Astrocyte (in vitro differentiated cells and primary cell): Measurements from ENCODE around the gene VGLL4. TPM values are rescaled to one million over a fixed set of nuclear protein-coding genes. Genes with fewer than 3 reads are reported as not detected.

Experiments
- DNase-seq: peaks from one replicate; pipeline ENCODE4 v3.0.0-alpha.2; 2010; ENCODE audit warnings: low read depth
- FAIRE-seq: peaks from 2 replicates; lab custom pipeline; 2011; peaks lifted over from hg19 to GRCh38; lab: Jason Lieb, UNC
- H2AFZ ChIP-seq: 2 replicates; pipeline ENCODE4 v1.6.0; 2012; ENCODE audit warnings: low read depth, low read length, inconsistent platforms
- H3K27ac ChIP-seq: 2 replicates; pipeline ENCODE4 v1.5.1; 2011; ENCODE audit warnings: low read depth, low read length, inconsistent platforms
- H3K27me3 ChIP-seq: 2 replicates; pipeline ENCODE4 v1.6.0; 2011; ENCODE audit warnings: low read length, inconsistent platforms; ENCODE audit not compliant: insufficient read depth
- H3K36me3 ChIP-seq: 2 replicates; pipeline ENCODE4 v1.5.1; 2011; ENCODE audit warnings: low read length, inconsistent platforms; ENCODE audit not compliant: insufficient read depth
- H3K4me1 ChIP-seq: 2 replicates; pipeline ENCODE4 v1.5.1; 2011; ENCODE audit warnings: low read length, inconsistent platforms; ENCODE audit not compliant: insufficient read depth
- H3K4me2 ChIP-seq: 2 replicates; pipeline ENCODE4 v1.6.0; 2012; ENCODE audit warnings: low read length, inconsistent platforms
- H3K4me3 ChIP-seq: 2 replicates; pipeline ENCODE4 v1.5.1; 2011; ENCODE audit warnings: low read depth, mild to moderate bottlenecking, low read length, inconsistent platforms; ENCODE audit not compliant: insufficient read depth
- H3K79me2 ChIP-seq: 2 replicates; pipeline ENCODE4 v1.6.0; 2012; ENCODE audit warnings: mild to moderate bottlenecking, low read length, inconsistent platforms; ENCODE audit not compliant: insufficient read depth
- H3K9ac ChIP-seq: 2 replicates; pipeline ENCODE4 v1.6.0; 2012; ENCODE audit warnings: mild to moderate bottlenecking, low read length, inconsistent platforms
- H3K9me3 ChIP-seq: 2 replicates; pipeline ENCODE4 v1.5.1; 2012; ENCODE audit warnings: low read depth, mild to moderate bottlenecking, low read length, inconsistent platforms; ENCODE audit not compliant: insufficient read depth
- H4K20me1 ChIP-seq: 2 replicates; pipeline ENCODE4 v1.6.0; 2012; ENCODE audit warnings: low read length, inconsistent platforms; ENCODE audit not compliant: insufficient read depth
- H3K27ac Mint-ChIP-seq: one replicate; pipeline ENCODE4 v1.8.0; 2021; ENCODE audit warnings: mild to moderate bottlenecking, mixed read lengths; ENCODE audit not compliant: unreplicated experiment
- H3K27me3 Mint-ChIP-seq: one replicate; pipeline ENCODE4 v1.8.0; 2021; ENCODE audit warnings: low read depth, mixed read lengths; ENCODE audit not compliant: unreplicated experiment
- H3K36me3 Mint-ChIP-seq: one replicate; pipeline ENCODE4 v1.8.0; 2021; ENCODE audit warnings: low read depth, mixed read lengths; ENCODE audit not compliant: unreplicated experiment
- H3K4me1 Mint-ChIP-seq: one replicate; pipeline ENCODE4 v1.8.0; 2021; ENCODE audit warnings: low read depth, mixed read lengths; ENCODE audit not compliant: unreplicated experiment
- H3K4me3 Mint-ChIP-seq: one replicate; pipeline ENCODE4 v1.8.0; 2021; ENCODE audit warnings: mild to moderate bottlenecking, moderate library complexity, mixed read lengths; ENCODE audit not compliant: unreplicated experiment
- H3K9me3 Mint-ChIP-seq: one replicate; pipeline ENCODE4 v1.8.0; 2021; ENCODE audit warnings: mild to moderate bottlenecking, mixed read lengths; ENCODE audit not compliant: unreplicated experiment
- EZH2 ChIP-seq: IDR thresholded peaks from 2 replicates; pipeline ENCODE4 v1.6.1; 2012; ENCODE audit warnings: mild to moderate bottlenecking, low read length, inconsistent platforms; ENCODE audit not compliant: insufficient read depth
- total RNA-seq: library from RNA; stranded (reverse); gene quantifications from 2 replicates; pipeline ENCODE4 v1.2.1, GENCODE V29; 2021
- TF ChIP-seq, protein P1 (sequence below): IDR thresholded peaks from 2 replicates; pipeline ENCODE4 v1.5.1; 2011; ENCODE audit warnings: low read depth, mild to moderate bottlenecking, inconsistent platforms, low read length, moderate library complexity; ENCODE audit not compliant: insufficient read depth

VGLL4 gene
- total RNA-seq, 1 donor from 2014 or later: 70.3 TPM

DNA sequence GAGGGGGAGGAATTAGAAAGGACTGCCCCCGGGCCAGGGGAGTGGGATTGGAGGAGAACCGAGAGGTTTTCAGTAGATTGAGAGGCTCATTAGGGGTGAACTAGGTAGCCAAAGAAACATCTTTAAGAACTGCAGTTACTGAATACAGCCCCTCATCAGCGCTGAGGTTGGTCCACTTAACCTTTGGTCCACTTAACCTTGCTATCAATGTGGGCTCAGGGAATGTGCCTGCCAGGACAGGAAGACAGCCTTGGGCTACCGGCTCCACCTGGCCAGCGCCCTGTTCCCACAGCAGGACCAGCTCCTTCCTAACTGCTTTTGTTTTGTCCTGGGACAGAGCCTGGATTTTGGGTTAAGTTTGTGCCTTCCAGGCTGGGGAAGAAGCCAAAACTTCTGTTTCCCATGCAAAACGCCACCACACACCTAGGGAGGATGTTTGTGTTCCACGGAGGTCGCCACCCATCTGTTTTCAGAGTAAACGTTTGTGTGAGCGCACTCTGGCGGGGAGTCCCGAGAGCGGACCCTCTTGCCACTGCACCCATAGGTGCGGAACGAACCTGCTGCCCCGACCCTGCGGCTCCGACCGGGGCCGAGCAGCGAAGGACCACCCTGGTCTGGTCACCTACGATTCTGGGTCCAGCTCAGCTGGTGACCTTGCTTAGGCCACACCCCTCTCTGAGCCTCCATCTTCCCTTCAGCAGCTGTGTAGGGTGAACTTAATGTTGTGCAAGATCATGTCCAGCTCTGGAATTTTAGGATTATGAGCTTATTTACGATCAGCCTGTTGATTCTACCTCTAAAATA is 107.4 kb downstream of the VGLL4 start:
- Mint-ChIP-seq H3K9me3 (no peaks in the 10 kb centered on the region), H3K36me3 (peaks cover 5% of the 10 kb centered on the region), H3K4me3 (no peak overlapping the region), H3K27ac (no peak overlapping the region), H3K27me3 (no peaks in the 10 kb centered on the region), H3K4me1 (peaks cover 2% of the 10 kb centered on the region)
- Histone ChIP-seq H3K79me2 (peaks cover 2% of the 10 kb centered on the region), H3K27me3 (no peaks in the 10 kb centered on the region), H3K4me3 (no peak overlapping the region), H3K9me3 (no peaks in the 10 kb centered on the region), H4K20me1 (no peaks in the 10 kb centered on the region), H3K9ac (no peak overlapping the region), H3K36me3 (no peaks in the 10 kb centered on the region), H3K27ac (no peak overlapping the region), H3K4me2 (no peak overlapping the region), H2AFZ (no peak overlapping the region), H3K4me1 (peaks cover 8% of the 10 kb centered on the region)
- FAIRE-seq (no peak), DNase-seq (no peak)
- TF ChIP-seq EZH2: no peak
- TF ChIP-seq, protein P1, sequence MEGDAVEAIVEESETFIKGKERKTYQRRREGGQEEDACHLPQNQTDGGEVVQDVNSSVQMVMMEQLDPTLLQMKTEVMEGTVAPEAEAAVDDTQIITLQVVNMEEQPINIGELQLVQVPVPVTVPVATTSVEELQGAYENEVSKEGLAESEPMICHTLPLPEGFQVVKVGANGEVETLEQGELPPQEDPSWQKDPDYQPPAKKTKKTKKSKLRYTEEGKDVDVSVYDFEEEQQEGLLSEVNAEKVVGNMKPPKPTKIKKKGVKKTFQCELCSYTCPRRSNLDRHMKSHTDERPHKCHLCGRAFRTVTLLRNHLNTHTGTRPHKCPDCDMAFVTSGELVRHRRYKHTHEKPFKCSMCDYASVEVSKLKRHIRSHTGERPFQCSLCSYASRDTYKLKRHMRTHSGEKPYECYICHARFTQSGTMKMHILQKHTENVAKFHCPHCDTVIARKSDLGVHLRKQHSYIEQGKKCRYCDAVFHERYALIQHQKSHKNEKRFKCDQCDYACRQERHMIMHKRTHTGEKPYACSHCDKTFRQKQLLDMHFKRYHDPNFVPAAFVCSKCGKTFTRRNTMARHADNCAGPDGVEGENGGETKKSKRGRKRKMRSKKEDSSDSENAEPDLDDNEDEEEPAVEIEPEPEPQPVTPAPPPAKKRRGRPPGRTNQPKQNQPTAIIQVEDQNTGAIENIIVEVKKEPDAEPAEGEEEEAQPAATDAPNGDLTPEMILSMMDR: no peak

DNA sequence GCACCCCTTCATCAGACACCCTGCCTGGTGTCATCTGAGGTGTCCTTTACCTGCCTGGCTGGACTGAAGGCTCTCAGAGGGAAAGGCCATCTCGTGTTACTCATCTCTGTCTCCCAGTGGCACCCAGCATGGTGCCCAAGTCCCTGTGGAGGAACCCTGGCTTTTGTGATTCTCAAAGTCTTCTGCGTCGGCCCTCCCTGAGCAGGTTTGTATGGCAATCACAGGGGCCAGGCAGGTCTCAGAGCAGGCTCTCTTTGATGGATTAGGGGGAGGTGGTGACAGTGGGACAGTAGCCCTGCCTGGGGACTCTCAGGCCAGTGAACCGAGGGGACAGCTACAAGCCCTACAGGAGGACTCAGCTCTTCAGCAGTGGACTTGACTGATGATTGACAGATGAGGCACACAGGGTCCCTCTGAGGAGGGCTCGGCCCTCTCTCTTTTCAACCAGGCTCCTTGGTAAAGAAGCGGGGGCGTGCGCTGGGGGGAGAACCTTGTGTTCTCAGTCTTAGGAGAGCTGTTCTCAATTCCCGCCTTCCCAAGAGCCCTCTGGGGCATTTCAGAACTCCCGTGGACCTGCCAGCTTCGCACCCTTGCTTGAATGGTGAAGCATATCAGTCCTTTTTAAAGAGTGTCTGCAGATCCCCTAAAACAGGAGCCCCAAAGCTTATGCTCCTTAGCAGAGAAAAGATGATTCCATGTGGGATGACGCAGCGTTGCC is 108.3 kb downstream of the VGLL4 start:
- peaks cover 3% of the 10 kb centered on the region for H3K4me1 Mint-ChIP-seq
- DNase-seq: no peak
- no peaks in the 10 kb centered on the region for H3K9me3 ChIP-seq
- no peak overlapping the region for H3K4me3 ChIP-seq
- no peak overlapping the region for H3K27ac ChIP-seq
- H3K27ac Mint-ChIP-seq: no peak overlapping the region
- H3K9ac ChIP-seq: no peak overlapping the region
- FAIRE-seq: no peak
- no peaks in the 10 kb centered on the region for H3K27me3 Mint-ChIP-seq
- no peak for TF ChIP-seq EZH2
- TF ChIP-seq, protein P1: no peak
- H3K4me3 Mint-ChIP-seq: no peak overlapping the region
- H3K36me3 ChIP-seq: no peaks in the 10 kb centered on the region
- H3K79me2 ChIP-seq: peaks cover 4% of the 10 kb centered on the region
- H2AFZ ChIP-seq: no peak overlapping the region
- no peaks in the 10 kb centered on the region for H3K27me3 ChIP-seq
- H3K9me3 Mint-ChIP-seq: no peaks in the 10 kb centered on the region
- H3K36me3 Mint-ChIP-seq: peaks cover 5% of the 10 kb centered on the region
- no peaks in the 10 kb centered on the region for H4K20me1 ChIP-seq
- H3K4me1 ChIP-seq: peaks cover 17% of the 10 kb centered on the region
- H3K4me2 ChIP-seq: no peak overlapping the region

DNA sequence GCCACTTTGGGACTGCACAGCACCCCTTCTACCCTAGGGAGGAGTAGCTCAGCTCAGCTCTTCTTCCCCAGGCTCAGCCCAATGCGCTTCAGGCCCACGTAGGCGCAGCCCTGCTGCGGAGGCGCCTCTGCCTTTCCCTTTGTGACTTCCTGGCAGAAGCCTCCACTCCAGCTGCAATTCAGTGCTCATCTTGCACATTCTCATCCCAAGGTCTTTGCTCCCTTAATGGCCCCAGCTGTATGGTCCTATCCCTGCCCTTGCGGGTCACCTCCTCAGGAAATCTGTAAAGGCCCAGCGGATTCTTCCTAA is 109.0 kb downstream of the VGLL4 start:
- Histone ChIP-seq H2AFZ (no peak overlapping the region), H4K20me1 (no peaks in the 10 kb centered on the region), H3K79me2 (peaks cover 4% of the 10 kb centered on the region), H3K36me3 (no peaks in the 10 kb centered on the region), H3K4me1 (peaks cover 23% of the 10 kb centered on the region), H3K27ac (no peak overlapping the region), H3K9ac (no peak overlapping the region), H3K4me3 (no peak overlapping the region), H3K27me3 (no peaks in the 10 kb centered on the region), H3K4me2 (no peak overlapping the region), H3K9me3 (no peaks in the 10 kb centered on the region)
- DNase-seq: no peak
- no peak for TF ChIP-seq EZH2
- TF ChIP-seq, protein P1: no peak
- H3K9me3 Mint-ChIP-seq: no peaks in the 10 kb centered on the region
- no peak for FAIRE-seq
- H3K27ac Mint-ChIP-seq: no peak overlapping the region
- H3K36me3 Mint-ChIP-seq: peaks cover 5% of the 10 kb centered on the region
- H3K4me1 Mint-ChIP-seq: peaks cover 9% of the 10 kb centered on the region
- no peak overlapping the region for H3K4me3 Mint-ChIP-seq
- H3K27me3 Mint-ChIP-seq: no peaks in the 10 kb centered on the region
